ENCODE data around the gene TAC3.
A peak's percentile ranks its signal among the peaks of the same experiment; 100 is the strongest.

TAC3 gene

DNA sequence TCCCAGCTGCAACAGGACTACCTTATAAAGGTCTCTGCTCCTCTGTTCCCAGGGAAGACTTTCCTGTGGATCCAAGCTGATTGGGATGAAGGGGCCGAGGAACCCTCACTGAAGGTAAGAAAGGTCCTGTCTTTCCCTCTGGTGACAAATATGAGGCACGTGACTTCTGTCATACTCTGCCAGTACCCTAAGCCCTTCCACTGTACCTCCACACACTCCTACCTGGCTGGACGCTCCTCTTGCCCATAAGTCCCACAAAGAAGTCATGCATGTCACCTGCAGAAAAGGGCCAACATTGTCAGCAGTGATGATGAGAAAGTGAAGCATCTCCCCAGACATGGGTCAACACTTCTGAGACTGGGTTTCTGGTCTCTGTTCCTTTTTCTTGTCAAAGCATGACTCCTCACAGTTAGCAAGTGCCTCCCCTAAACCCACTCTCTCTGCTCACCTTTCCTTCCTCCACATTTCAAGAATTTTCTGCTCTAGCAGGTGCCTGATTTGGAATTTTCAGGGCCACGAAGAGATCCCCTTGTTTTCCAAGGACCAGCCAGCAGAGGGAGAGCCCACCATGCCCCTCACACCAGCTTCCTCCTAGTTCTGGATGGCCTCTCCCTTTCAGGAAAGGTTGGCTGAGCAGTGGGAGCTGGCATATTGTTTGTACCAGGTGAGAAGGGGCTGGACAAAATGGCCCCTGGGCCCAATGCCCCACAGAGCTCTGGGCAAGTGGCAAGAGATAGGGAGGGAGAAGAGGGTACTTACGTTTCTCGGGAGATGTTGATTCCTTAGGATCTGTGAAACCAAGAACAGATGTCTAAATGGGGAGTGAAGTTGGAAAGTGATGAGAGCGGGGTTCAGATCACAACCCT is 3.5 kb downstream of the TAC3 start:
- H3K27ac ChIP-seq (ENCODE audit: low read depth, low read length), result no peak overlapping the region
- WGBS (ENCODE audit: extremely low coverage, insufficient coverage, low lambda C conversion rate), result no CpG with 5 or more reads among the region's 7 CpGs
- H3K4me2 ChIP-seq (ENCODE audit: low read length), result no peak overlapping the region
- H3K9ac ChIP-seq (ENCODE audit: low read length), result no peak overlapping the region
- no peaks in the 10 kb centered on the region for H3K79me2 ChIP-seq (ENCODE audit: control insufficient read depth, insufficient read depth, low read length)
- no peak overlapping the region for H2BK5ac ChIP-seq (ENCODE audit: low read length)
- no peaks in the 10 kb centered on the region for H3K4me1 ChIP-seq (ENCODE audit: control insufficient read depth, low read depth, low read length)
- no peak overlapping the region for H3K4ac ChIP-seq (ENCODE audit: low read depth, low read length)
- no peak overlapping the region for H2BK15ac ChIP-seq (replicated peaks; ENCODE audit: low read depth)
- H3K18ac ChIP-seq (ENCODE audit: low read length), result no peak overlapping the region
- H4K8ac ChIP-seq (ENCODE audit: low read depth, low read length), result no peak overlapping the region
- no peak overlapping the region for H2AK5ac ChIP-seq (ENCODE audit: low read length)
- no peaks in the 10 kb centered on the region for H3K79me1 ChIP-seq (ENCODE audit: low read length)
- H3K4me3 ChIP-seq (ENCODE audit: low read length), result no peak overlapping the region
- no peak overlapping the region for H3K56ac ChIP-seq (ENCODE audit: low read length)
- H3K36me3 ChIP-seq (ENCODE audit: control insufficient read depth, insufficient read depth, low read length), result no peaks in the 10 kb centered on the region
- no peaks in the 10 kb centered on the region for H3K27me3 ChIP-seq (ENCODE audit: insufficient read depth, low read length, poor library complexity)
- no peak overlapping the region for H3K23ac ChIP-seq (ENCODE audit: low read length)
- no peak overlapping the region for H2BK120ac ChIP-seq (ENCODE audit: low read depth, low read length)
- peak; percentile 24 for DNase-seq
- H4K5ac ChIP-seq (ENCODE audit: low read length), result no peak overlapping the region

DNA sequence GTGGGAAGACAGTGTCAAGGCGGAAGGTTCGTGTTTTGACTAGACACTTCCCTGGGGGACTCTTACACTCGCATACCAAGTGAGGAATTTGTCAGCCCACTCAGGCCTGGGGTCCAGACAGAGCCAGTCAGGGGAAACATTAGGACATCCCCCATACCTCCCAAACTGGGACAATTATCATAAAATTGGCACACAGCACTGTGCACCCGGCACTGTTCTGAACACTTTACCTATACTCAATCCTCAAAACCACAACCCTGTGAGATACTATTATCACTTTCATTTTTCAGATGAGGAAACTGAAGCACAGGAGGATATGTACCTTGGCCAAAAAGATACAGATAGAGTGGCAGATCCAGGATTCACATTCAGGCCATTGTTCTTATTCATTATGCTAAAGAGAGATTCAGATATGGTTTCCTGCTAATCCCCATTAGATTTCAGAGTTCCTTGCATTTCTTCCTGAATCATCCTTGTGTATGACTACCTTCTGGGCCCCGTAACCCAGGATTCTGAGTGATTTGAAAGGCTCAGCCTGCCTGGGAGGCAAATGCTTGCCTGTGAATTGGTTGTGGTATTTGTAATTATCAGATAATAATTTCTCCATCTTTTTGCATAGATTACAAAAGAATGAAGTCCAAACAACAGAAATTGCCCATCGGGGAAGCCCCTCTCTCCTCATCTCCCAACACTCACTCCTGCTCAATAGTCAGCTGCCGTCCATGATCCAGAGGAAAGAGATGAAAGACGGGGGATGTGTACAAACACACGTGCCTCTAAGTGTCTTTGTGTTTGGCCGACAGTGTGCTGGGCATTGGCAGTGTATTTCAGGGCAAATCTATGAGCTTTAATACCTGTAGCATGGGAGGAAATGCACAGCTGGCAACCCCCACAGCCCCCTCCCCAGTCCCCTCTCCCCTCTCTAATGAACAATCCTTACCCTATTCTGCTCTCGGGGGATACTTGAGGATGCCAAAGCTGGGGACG is 4.6 kb downstream of the TAC3 start:
- Histone ChIP-seq H2BK120ac (ENCODE audit: low read depth, low read length) (no peak overlapping the region), H3K4me1 (ENCODE audit: control insufficient read depth, low read depth, low read length) (no peaks in the 10 kb centered on the region), H3K9ac (ENCODE audit: low read length) (no peak overlapping the region), H3K4ac (ENCODE audit: low read depth, low read length) (no peak overlapping the region), H3K4me2 (ENCODE audit: low read length) (no peak overlapping the region), H2BK15ac (replicated peaks; ENCODE audit: low read depth) (no peak overlapping the region), H3K56ac (ENCODE audit: low read length) (no peak overlapping the region), H3K27ac (ENCODE audit: low read depth, low read length) (no peak overlapping the region), H3K4me3 (ENCODE audit: low read length) (no peak overlapping the region), H4K5ac (ENCODE audit: low read length) (no peak overlapping the region), H2AK5ac (ENCODE audit: low read length) (no peak overlapping the region), H3K36me3 (ENCODE audit: control insufficient read depth, insufficient read depth, low read length) (no peaks in the 10 kb centered on the region), H4K8ac (ENCODE audit: low read depth, low read length) (no peak overlapping the region), H3K79me1 (ENCODE audit: low read length) (no peaks in the 10 kb centered on the region), H2BK5ac (ENCODE audit: low read length) (no peak overlapping the region), H3K79me2 (ENCODE audit: control insufficient read depth, insufficient read depth, low read length) (no peaks in the 10 kb centered on the region), H3K18ac (ENCODE audit: low read length) (no peak overlapping the region), H3K23ac (ENCODE audit: low read length) (no peak overlapping the region), H3K27me3 (ENCODE audit: insufficient read depth, low read length, poor library complexity) (no peaks in the 10 kb centered on the region)
- DNase-seq, result no peak
- WGBS (ENCODE audit: extremely low coverage, insufficient coverage, low lambda C conversion rate), result no CpG with 5 or more reads among the region's 12 CpGs

DNA sequence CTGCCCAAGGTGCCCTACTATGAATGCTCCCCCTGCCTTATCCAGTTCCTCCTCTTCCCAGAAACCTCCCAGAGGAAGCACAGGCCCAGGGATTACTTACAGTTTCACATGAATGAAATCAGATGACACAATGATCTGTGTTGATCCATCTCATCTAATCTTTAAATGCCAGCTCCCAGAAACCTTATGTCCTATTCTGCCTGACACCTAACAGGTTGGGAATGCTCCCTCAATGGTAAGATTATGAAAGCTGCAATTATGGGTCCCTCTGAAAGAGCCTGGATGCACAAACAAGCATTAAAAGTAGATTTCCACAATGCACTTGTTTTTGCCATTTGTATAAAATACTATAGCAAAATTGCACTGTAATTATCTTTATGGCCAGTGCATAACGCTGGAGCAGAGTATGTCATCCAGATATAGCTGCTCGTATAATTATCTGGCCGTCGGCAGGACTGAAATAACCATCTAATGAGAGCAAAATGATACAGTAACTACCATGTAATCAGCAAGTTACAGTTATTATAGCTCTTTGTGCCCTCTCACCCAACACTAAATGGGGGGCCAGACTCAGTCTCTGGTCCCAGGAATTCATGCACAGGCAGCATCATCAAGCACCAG is 5.6 kb downstream of the TAC3 start:
- Histone ChIP-seq H4K5ac (ENCODE audit: low read length) (no peak overlapping the region), H3K4me3 (ENCODE audit: low read length) (no peak overlapping the region), H2BK5ac (ENCODE audit: low read length) (no peak overlapping the region), H3K27me3 (ENCODE audit: insufficient read depth, low read length, poor library complexity) (no peaks in the 10 kb centered on the region), H2BK120ac (ENCODE audit: low read depth, low read length) (no peak overlapping the region), H3K27ac (ENCODE audit: low read depth, low read length) (no peak overlapping the region), H3K23ac (ENCODE audit: low read length) (no peak overlapping the region), H3K79me2 (ENCODE audit: control insufficient read depth, insufficient read depth, low read length) (peaks cover 2% of the 10 kb centered on the region), H3K56ac (ENCODE audit: low read length) (no peak overlapping the region), H3K9ac (ENCODE audit: low read length) (no peak overlapping the region), H3K4me1 (ENCODE audit: control insufficient read depth, low read depth, low read length) (no peaks in the 10 kb centered on the region), H4K8ac (ENCODE audit: low read depth, low read length) (no peak overlapping the region), H3K79me1 (ENCODE audit: low read length) (peaks cover under 1% of the 10 kb centered on the region), H3K36me3 (ENCODE audit: control insufficient read depth, insufficient read depth, low read length) (no peaks in the 10 kb centered on the region), H3K4ac (ENCODE audit: low read depth, low read length) (no peak overlapping the region), H2AK5ac (ENCODE audit: low read length) (no peak overlapping the region), H3K4me2 (ENCODE audit: low read length) (no peak overlapping the region), H3K18ac (ENCODE audit: low read length) (no peak overlapping the region), H2BK15ac (replicated peaks; ENCODE audit: low read depth) (no peak overlapping the region)
- no peak for DNase-seq
- no CpG with 5 or more reads among the region's 4 CpGs for WGBS (ENCODE audit: extremely low coverage, insufficient coverage, low lambda C conversion rate)

DNA sequence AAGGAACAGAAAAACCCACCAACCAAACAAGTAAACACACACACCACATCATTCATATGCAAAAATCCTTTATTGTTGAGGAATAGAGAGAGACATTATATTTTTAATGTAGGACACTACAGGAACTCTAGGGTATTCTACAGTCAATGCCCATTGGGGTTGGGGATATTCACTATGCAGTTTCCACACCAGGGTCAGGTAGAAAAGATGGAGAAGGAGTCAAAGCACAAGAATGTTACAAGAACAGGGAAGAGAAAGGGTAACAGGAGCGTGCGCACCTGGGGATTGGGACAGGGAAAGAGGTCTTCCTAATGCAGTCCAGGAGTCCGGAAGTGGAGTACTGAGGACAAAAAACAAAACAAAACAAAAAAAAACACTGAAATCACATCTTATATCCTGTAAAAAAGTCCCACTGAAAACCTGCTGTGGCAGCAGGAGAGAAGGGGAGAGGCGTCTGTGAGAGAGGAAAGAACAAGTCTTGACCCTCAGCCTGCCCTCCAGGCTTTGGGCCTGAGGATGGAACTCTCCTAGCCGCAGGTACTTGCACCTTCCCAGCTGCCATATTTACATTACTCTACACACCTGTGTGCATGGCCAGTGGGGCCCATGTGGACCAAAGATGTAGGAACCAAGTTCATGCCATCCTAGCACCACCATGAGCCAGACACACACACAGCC is 6.2 kb downstream of the TAC3 start:
- Histone ChIP-seq H2BK15ac (replicated peaks; ENCODE audit: low read depth) (no peak overlapping the region), H3K27ac (ENCODE audit: low read depth, low read length) (no peak overlapping the region), H2BK5ac (ENCODE audit: low read length) (no peak overlapping the region), H3K18ac (ENCODE audit: low read length) (no peak overlapping the region), H3K79me1 (ENCODE audit: low read length) (peaks cover 5% of the 10 kb centered on the region), H3K79me2 (ENCODE audit: control insufficient read depth, insufficient read depth, low read length) (peaks cover 6% of the 10 kb centered on the region), H3K23ac (ENCODE audit: low read length) (no peak overlapping the region), H2AK5ac (ENCODE audit: low read length) (no peak overlapping the region), H3K4me1 (ENCODE audit: control insufficient read depth, low read depth, low read length) (no peaks in the 10 kb centered on the region), H2BK120ac (ENCODE audit: low read depth, low read length) (no peak overlapping the region), H3K9ac (ENCODE audit: low read length) (no peak overlapping the region), H3K4me3 (ENCODE audit: low read length) (no peak overlapping the region), H3K56ac (ENCODE audit: low read length) (no peak overlapping the region), H4K8ac (ENCODE audit: low read depth, low read length) (no peak overlapping the region), H3K36me3 (ENCODE audit: control insufficient read depth, insufficient read depth, low read length) (no peaks in the 10 kb centered on the region), H3K4me2 (ENCODE audit: low read length) (no peak overlapping the region), H3K4ac (ENCODE audit: low read depth, low read length) (no peak overlapping the region), H4K5ac (ENCODE audit: low read length) (no peak overlapping the region), H3K27me3 (ENCODE audit: insufficient read depth, low read length, poor library complexity) (no peaks in the 10 kb centered on the region)
- no CpG with 5 or more reads among the region's 5 CpGs for WGBS (ENCODE audit: extremely low coverage, insufficient coverage, low lambda C conversion rate)
- no peak for DNase-seq

DNA sequence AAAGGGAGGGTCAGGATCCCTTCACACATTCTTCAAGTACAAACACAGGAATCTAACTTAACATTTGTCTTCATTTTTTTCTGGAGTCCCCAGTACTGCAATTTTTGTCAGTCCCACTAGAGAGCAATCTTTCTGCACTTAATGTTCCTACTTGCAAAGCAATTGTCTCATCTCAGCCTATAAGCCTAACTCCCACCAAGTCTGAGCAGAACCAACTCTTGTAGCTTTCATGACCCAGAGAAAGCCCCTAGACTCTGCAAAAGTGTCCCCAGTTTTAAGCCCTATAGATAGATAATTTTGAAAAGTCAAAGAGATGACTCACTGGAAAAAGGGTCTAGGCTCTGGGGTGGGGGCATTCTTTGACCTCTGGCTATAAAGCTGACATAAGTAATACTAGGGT is 8.2 kb downstream of the TAC3 start:
- Histone ChIP-seq H3K27ac (ENCODE audit: low read depth, low read length) (no peak overlapping the region), H3K4ac (ENCODE audit: low read depth, low read length) (no peak overlapping the region), H3K4me1 (ENCODE audit: control insufficient read depth, low read depth, low read length) (no peaks in the 10 kb centered on the region)

More for the DNA sequence above, 8.2 kb downstream of the TAC3 start:
- H3K18ac ChIP-seq (ENCODE audit: low read length), result no peak overlapping the region
- peak; percentile 83 for DNase-seq
- no peak overlapping the region for H2BK15ac ChIP-seq (replicated peaks; ENCODE audit: low read depth)
- H3K4me2 ChIP-seq (ENCODE audit: low read length), result no peak overlapping the region
- no peak overlapping the region for H2BK120ac ChIP-seq (ENCODE audit: low read depth, low read length)
- peaks cover 8% of the 10 kb centered on the region for H3K79me1 ChIP-seq (ENCODE audit: low read length)
- H3K23ac ChIP-seq (ENCODE audit: low read length), result no peak overlapping the region
- no peak overlapping the region for H4K8ac ChIP-seq (ENCODE audit: low read depth, low read length)
- no peak overlapping the region for H2AK5ac ChIP-seq (ENCODE audit: low read length)
- no peak overlapping the region for H4K5ac ChIP-seq (ENCODE audit: low read length)
- peaks cover 7% of the 10 kb centered on the region for H3K36me3 ChIP-seq (ENCODE audit: control insufficient read depth, insufficient read depth, low read length)
- no peak overlapping the region for H3K4me3 ChIP-seq (ENCODE audit: low read length)
- no peaks in the 10 kb centered on the region for H3K27me3 ChIP-seq (ENCODE audit: insufficient read depth, low read length, poor library complexity)
- no peak overlapping the region for H2BK5ac ChIP-seq (ENCODE audit: low read length)
- H3K79me2 ChIP-seq (ENCODE audit: control insufficient read depth, insufficient read depth, low read length), result peaks cover 19% of the 10 kb centered on the region
- peak overlapping the region; percentile 17 for H3K56ac ChIP-seq (ENCODE audit: low read length)
- no peak overlapping the region for H3K9ac ChIP-seq (ENCODE audit: low read length)
